WERI-Rb-1 (cell line): Measurements from ENCODE around the gene PIP4K2C.

Experiments used
- DNase-seq: peaks from one replicate; pipeline ENCODE4 v3.0.0-alpha.2; 2020
- H3K27ac ChIP-seq: fragments of 250-450 bp; sonication (Bioruptor Pico); 2 replicates; pipeline ENCODE4 v1.5.1; 2020; ENCODE audit warnings: mild to moderate bottlenecking, moderate library complexity
- H3K27me3 ChIP-seq: fragments of 250-450 bp; sonication (Bioruptor Pico); 2 replicates; pipeline ENCODE4 v1.5.1; 2021; ENCODE audit warnings: mild to moderate bottlenecking, low read depth, moderate library complexity; ENCODE audit not compliant: insufficient read depth, severe bottlenecking
- H3K36me3 ChIP-seq: fragments of 250-450 bp; sonication (Bioruptor Pico); 2 replicates; pipeline ENCODE4 v1.5.1; 2020; ENCODE audit warnings: mild to moderate bottlenecking, moderate library complexity
- H3K4me3 ChIP-seq: 2 replicates; pipeline ENCODE4 v1.5.1; 2011; ENCODE audit warnings: low read depth, mild to moderate bottlenecking, control low read depth, low read length
- H3K9me3 ChIP-seq: fragments of 250-450 bp; sonication (Bioruptor Pico); 2 replicates; pipeline ENCODE4 v1.5.1; 2021; ENCODE audit warnings: mild to moderate bottlenecking, moderate library complexity; ENCODE audit not compliant: severe bottlenecking
- CTCF ChIP-seq: IDR thresholded peaks from 2 replicates; pipeline ENCODE4 v1.5.1; 2011; ENCODE audit warnings: low read depth, mild to moderate bottlenecking, control low read depth, inconsistent platforms, low read length

Gene PIP4K2C

GRCh38 chr12:57547288-57548012, 43.5 kb upstream of the PIP4K2C start:
- peak overlapping the region; percentile 90 for H3K4me3 ChIP-seq
- H3K27ac ChIP-seq: no peak overlapping the region; the same call in 1 of the 2 replicates

DNA sequence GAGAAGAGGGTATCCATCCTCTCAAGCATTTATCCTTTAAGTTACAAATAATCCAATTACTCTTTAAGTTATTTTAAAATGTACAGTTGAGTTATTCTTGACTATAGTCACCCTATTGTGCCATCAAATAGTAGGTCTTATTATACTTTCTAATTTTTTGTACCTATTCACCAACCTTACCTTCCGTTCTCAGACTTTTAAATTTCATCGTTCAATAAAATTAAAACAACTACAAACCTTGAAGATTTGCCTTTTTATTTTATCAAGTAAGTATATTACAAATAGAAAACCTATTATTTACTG, 43.0 kb upstream of the PIP4K2C start:
- Histone ChIP-seq H3K9me3 (no peaks in the 10 kb centered on the region), H3K27ac (no peak overlapping the region), H3K36me3 (peaks cover 10% of the 10 kb centered on the region), H3K27me3 (no peaks in the 10 kb centered on the region), H3K4me3 (no peak overlapping the region)
- DNase-seq: no peak
- no peak for TF ChIP-seq CTCF

More at GRCh38 chr12:57547288-57548012, 43.5 kb upstream of the PIP4K2C start:
- Histone ChIP-seq H3K9me3 (no peaks in the 10 kb centered on the region), H3K36me3 (peaks cover 15% of the 10 kb centered on the region), H3K27me3 (no peaks in the 10 kb centered on the region)
- DNase-seq: no peak
- TF ChIP-seq CTCF: no peak

DNA sequence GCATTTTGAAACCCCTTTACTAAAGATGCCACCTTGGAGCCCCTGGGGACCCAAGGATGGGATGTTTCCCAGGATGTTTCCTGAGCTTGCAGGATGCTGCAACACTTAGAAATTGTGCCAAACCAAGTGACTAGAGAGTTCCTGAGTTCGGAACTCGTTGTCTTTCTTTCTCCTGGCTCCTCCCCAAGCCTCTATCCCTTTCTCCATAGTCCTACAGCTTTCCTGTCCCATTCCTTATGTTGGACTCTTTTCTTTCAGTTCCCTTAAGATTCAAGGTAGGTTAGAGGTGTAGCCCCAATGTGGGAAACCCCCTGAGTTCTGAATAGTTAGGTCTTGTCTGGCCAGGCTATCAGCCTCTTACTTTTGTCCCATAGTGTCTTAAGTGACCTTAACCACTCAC, 42.5 kb upstream of the PIP4K2C start:
- no peak for DNase-seq
- TF ChIP-seq CTCF: no peak
- H3K27ac ChIP-seq: no peak overlapping the region

GRCh38 chr12:57549203-57549908, 41.6 kb upstream of the PIP4K2C start:
- DNase-seq: no peak
- Histone ChIP-seq H3K27me3 (no peaks in the 10 kb centered on the region), H3K4me3 (peak overlapping the region; percentile 50), H3K9me3 (no peaks in the 10 kb centered on the region), H3K27ac (no peak overlapping the region), H3K36me3 (peaks cover 10% of the 10 kb centered on the region)
- TF ChIP-seq CTCF: no peak

More for the DNA sequence above, 42.5 kb upstream of the PIP4K2C start:
- Histone ChIP-seq H3K4me3 (no peak overlapping the region), H3K27me3 (no peaks in the 10 kb centered on the region), H3K9me3 (no peaks in the 10 kb centered on the region), H3K36me3 (peaks cover 10% of the 10 kb centered on the region)

DNA sequence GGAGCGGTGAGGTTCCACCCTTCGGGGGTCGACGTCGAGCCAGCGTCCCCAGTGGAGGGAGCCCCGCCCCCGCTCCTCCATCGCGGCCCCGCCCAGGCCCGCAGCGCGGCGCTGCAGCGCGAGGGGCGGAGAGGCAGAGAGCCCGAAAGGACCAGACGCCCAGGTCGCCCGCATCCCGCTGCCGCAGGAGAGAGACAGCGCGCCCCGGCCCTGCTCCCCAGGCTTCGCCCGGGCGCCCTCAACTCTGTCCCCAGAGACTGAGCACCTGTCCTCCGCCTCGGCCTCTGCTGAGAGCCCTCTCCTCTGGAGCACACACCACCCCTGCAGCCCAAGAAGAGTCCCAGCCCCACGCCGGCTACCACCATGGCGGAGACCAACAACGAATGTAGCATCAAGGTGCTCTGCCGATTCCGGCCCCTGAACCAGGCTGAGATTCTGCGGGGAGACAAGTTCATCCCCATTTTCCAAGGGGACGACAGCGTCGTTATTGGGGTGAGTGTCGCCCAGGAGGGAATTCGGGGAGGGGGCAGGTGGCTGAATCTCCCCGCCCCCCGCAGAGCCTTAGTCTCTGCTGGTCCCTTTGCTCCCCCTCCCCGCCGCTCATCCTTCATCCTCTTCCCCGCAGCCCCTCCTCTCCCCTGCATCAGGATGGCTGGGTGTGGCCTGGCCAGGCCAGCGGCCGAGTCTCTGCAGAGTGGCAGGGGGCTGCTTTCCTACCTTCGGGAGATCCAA, 40.9 kb upstream of the PIP4K2C start, which contains the start of gene KIF5A:
Gene KIF5A (plus strand): TSS at position 136 of the 732 bp plus-strand sequence. CDS start 228 bp downstream, at position 364.
- Histone ChIP-seq H3K27me3 (no peaks in the 10 kb centered on the region), H3K9me3 (no peaks in the 10 kb centered on the region), H3K36me3 (peaks cover 4% of the 10 kb centered on the region), H3K27ac (0 out of 2 replicates have a peak within 1 kb of the TSS, but pooled peaks have one; percentile 24), H3K4me3 (peak within 1 kb of the TSS; percentile 50)
- peak; percentile 29; the same call in 1 of the 2 replicates for TF ChIP-seq CTCF
- peak; percentile 69 for DNase-seq
